LHCN-M2 (cell line): ENCODE results near the gene ATAD5. TPM values are rescaled to one million over a fixed set of nuclear protein-coding genes. Genes with fewer than 3 reads are reported as not detected.
"Not testable (repeated sequence)": the region's sequence is repeated elsewhere in the genome, so short reads cannot be mapped to it uniquely, and the experiment has no call there.

Source experiments
- DNase-seq: peaks from one replicate; pipeline ENCODE4 v3.0.0-alpha.2; 2012; ENCODE audit warnings: low read depth
- polyA plus RNA-seq: library from polyadenylated mRNA; unstranded; fragments of >200 nt; gene quantifications from one replicate; pipeline ENCODE4 v1.2.1, GENCODE V29; 2012; ENCODE audit warnings: missing spikeins
- total RNA-seq: library from RNA; depleted of rRNA; stranded (reverse); fragments of >200 nt; gene quantifications from 2 replicates; pipeline ENCODE4 v1.2.3, GENCODE V29; 2014; rRNA removed

ATAD5 gene
- total RNA-seq: 6.9 and 7.4 TPM in 2 replicates
- polyA plus RNA-seq: 0.69 TPM

- DNase-seq: peak; percentile 89
Observed at GRCh38 chr17:30831663-30832437, at the start of gene ATAD5. Gene ATAD5 (plus strand): TSS chr17:30831966. CDS start chr17:30832348, 382 bp downstream.

GRCh38 chr17:30782206-30782605 lies 49.6 kb upstream of the ATAD5 start:
- no peak for DNase-seq

- no peak for DNase-seq
Observed at GRCh38 chr17:30788918-30789317, 42.8 kb upstream of the ATAD5 start.

- no peak for DNase-seq
Observed at GRCh38 chr17:30790279-30790678, 41.5 kb upstream of the ATAD5 start.

- no peak for DNase-seq
Observed at GRCh38 chr17:30793282-30793977, 38.3 kb upstream of the ATAD5 start.

- DNase-seq: no peak
Observed at GRCh38 chr17:30794372-30794771, 37.4 kb upstream of the ATAD5 start.

- DNase-seq: no peak
Observed at GRCh38 chr17:30796016-30796415, 35.8 kb upstream of the ATAD5 start.

GRCh38 chr17:30801671-30802070 lies 30.1 kb upstream of the ATAD5 start:
- DNase-seq: no peak

- no peak for DNase-seq
Observed at GRCh38 chr17:30805944-30806456, 25.8 kb upstream of the ATAD5 start.

- DNase-seq: no peak
Observed at GRCh38 chr17:30807896-30808295, 23.9 kb upstream of the ATAD5 start.

GRCh38 chr17:30808785-30809286 lies 22.9 kb upstream of the ATAD5 start:
- DNase-seq: no peak

GRCh38 chr17:30809867-30810266 lies 21.9 kb upstream of the ATAD5 start:
- no peak for DNase-seq

- DNase-seq: peak; percentile 26
Observed at GRCh38 chr17:30812218-30813177, 19.3 kb upstream of the ATAD5 start.

GRCh38 chr17:30814236-30814635 lies 17.5 kb upstream of the ATAD5 start:
- not testable (repeated sequence) for DNase-seq

- not testable (repeated sequence) for DNase-seq
Observed at GRCh38 chr17:30814860-30815259, 16.9 kb upstream of the ATAD5 start.

GRCh38 chr17:30816165-30816564 lies 15.6 kb upstream of the ATAD5 start:
- no peak for DNase-seq

GRCh38 chr17:30819971-30820705 lies 11.6 kb upstream of the ATAD5 start:
- no peak for DNase-seq

- DNase-seq: peak; percentile 55
Observed at GRCh38 chr17:30821871-30822723, 9.7 kb upstream of the ATAD5 start.

GRCh38 chr17:30822919-30823318 lies 8.8 kb upstream of the ATAD5 start:
- DNase-seq: not testable (repeated sequence)

- DNase-seq: no peak
Observed at GRCh38 chr17:30823421-30823820, 8.3 kb upstream of the ATAD5 start.
